Neural cell (in vitro differentiated cells): ENCODE results near the gene IQCN.

ENCODE experiments used
- EZH2 ChIP-seq: fragments of 200-600, 300-800 bp; shearing (Covaris generic), sonication (generic); IDR thresholded peaks from 2 replicates; pipeline ENCODE4 v1.6.1; 2014; ENCODE audit warnings: antibody characterized with exemption, low read length, borderline replicate concordance, mild to moderate bottlenecking; ENCODE audit not compliant: insufficient read depth, poor library complexity, severe bottlenecking
- TF ChIP-seq, protein P1 (sequence below): fragments of 450-650 bp; IDR thresholded peaks from 2 replicates; pipeline ENCODE4 v1.5.1; 2014; ENCODE audit warnings: antibody characterized with exemption, mild to moderate bottlenecking, moderate library complexity; ENCODE audit not compliant: poor library complexity, severe bottlenecking

- TF ChIP-seq, protein P1, sequence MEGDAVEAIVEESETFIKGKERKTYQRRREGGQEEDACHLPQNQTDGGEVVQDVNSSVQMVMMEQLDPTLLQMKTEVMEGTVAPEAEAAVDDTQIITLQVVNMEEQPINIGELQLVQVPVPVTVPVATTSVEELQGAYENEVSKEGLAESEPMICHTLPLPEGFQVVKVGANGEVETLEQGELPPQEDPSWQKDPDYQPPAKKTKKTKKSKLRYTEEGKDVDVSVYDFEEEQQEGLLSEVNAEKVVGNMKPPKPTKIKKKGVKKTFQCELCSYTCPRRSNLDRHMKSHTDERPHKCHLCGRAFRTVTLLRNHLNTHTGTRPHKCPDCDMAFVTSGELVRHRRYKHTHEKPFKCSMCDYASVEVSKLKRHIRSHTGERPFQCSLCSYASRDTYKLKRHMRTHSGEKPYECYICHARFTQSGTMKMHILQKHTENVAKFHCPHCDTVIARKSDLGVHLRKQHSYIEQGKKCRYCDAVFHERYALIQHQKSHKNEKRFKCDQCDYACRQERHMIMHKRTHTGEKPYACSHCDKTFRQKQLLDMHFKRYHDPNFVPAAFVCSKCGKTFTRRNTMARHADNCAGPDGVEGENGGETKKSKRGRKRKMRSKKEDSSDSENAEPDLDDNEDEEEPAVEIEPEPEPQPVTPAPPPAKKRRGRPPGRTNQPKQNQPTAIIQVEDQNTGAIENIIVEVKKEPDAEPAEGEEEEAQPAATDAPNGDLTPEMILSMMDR: no peak
- TF ChIP-seq EZH2: no peak
Observed at GRCh38 chr19:18263324-18264136, 10.7 kb downstream of the IQCN start.
